C4-2B (cell line): ENCODE data around the gene TAOK1.
"Not testable (repeated sequence)": the region's sequence is repeated elsewhere in the genome, so short reads cannot be mapped to it uniquely, and the experiment has no call there.

Experiments used
- H3K27ac ChIP-seq: fragments of 450-650 bp; 2 replicates; pipeline ENCODE4 v1.5.1; 2017
- ZFX ChIP-seq: fragments of 450-650 bp; IDR thresholded peaks from 2 replicates; pipeline ENCODE4 v1.6.1; 2017
- TF ChIP-seq, protein P1 (sequence below): fragments of 450-650 bp; conservative IDR thresholded peaks from 2 replicates; pipeline ENCODE4 v1.5.1; 2017; ENCODE audit warnings: mild to moderate bottlenecking

TAOK1 gene

DNA sequence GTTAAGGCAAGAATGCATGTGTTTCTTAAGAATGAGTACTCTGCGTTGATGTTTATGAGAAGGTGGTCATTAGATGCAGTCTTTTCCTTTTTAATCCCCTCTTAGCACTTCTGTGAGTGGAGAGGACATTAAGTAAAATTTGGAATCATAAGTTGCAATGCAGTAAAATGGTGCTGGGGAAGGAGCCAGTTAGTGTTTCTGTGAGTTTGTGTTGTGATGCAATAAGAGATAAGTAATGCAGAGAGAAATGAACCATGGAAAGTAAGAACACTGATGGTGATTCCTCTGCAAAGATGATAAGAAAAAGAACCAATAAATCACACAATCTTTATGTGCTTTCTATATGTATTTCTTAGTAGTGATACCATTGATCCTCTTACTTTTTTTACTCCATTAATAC, 156.7 kb downstream of the TAOK1 start:
- no peak for TF ChIP-seq ZFX
- TF ChIP-seq, protein P1, sequence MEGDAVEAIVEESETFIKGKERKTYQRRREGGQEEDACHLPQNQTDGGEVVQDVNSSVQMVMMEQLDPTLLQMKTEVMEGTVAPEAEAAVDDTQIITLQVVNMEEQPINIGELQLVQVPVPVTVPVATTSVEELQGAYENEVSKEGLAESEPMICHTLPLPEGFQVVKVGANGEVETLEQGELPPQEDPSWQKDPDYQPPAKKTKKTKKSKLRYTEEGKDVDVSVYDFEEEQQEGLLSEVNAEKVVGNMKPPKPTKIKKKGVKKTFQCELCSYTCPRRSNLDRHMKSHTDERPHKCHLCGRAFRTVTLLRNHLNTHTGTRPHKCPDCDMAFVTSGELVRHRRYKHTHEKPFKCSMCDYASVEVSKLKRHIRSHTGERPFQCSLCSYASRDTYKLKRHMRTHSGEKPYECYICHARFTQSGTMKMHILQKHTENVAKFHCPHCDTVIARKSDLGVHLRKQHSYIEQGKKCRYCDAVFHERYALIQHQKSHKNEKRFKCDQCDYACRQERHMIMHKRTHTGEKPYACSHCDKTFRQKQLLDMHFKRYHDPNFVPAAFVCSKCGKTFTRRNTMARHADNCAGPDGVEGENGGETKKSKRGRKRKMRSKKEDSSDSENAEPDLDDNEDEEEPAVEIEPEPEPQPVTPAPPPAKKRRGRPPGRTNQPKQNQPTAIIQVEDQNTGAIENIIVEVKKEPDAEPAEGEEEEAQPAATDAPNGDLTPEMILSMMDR, result no peak
- H3K27ac ChIP-seq, result no peak overlapping the region

DNA sequence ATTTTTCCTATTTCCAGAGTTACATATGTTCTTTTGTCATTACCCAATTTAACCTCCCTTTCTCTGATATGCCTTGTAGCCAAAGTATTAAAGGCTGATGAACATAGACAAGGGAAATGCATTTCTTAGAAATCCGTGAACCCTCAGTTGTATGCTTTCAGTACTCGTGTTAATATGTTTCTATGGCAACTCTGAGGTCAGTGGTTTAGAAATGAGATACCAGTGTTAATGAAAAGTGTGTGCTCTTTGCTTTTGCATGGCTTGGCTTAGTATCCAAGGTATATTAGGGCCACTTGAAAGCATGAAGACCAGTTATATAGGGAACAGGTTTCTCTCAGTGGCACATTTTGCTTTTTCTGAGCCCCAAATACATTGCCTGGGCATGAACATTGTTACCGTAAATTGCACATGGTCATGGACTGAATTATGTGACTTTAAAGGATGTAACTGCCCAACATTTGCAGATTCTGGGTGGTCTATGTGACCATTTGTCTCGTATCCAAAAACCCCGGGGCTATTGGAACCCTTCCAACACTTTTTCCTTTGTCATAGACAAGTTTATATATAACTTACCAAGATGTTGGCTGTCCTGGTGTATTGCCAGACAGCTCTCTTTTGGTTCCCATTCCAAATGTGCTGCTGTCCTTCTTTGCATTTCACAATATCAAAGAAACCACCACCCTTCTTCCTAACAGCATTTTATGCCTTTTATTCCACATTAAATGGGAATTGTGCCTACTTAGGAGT, 159.2 kb downstream of the TAOK1 start:
- no peak overlapping the region for H3K27ac ChIP-seq
- no peak for TF ChIP-seq ZFX
- TF ChIP-seq, protein P1, result no peak

DNA sequence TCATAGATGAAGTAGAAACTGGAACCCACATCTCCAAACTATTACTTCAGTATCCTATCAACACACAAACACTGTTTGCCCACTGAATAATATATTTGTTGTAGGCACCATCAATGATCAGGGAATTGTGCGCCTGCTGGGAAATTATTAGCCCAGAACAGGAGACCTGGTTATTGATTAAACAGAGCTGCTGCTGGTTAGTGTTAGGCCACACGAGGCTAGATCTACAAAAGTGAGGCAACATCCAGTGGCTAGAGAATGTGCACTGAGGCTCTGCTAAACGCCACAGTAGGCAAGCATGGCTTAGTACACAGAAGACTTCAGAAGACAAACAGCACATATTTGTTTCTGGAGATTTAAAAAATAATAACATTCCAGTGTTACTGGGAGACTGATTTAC, 165.7 kb downstream of the TAOK1 start:
- no peak overlapping the region for H3K27ac ChIP-seq
- TF ChIP-seq, protein P1, result no peak
- TF ChIP-seq ZFX, result no peak

DNA sequence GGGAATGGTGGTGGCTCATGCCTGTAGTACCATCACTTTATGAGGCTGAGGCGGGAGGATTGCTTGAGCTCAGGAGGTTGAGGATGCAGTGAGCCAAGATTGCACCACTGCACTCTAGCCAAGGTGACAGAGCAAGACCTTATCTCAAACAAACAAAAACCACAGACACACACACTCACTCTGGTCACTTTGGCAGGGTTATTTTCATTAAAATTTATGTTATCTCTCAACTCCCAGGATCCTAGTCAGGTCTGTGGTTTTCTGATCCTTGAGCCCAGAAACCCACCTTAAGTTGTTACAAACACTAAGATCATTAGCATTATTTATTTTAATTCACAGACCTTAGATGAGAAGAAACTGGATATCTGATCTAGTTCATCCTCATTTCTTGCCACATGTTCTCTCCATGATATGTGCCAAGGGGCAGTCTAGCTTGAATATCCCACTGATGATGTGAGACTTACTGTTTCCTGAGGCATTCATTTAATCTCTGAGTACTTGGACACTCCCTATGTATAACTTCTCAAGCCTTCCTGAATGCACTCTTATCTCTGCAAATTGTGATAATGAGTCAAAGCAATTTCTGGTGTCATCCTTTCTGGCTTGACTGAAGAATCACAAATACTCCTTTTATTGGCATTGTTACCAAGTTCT, 167.0 kb downstream of the TAOK1 start:
- no peak overlapping the region for H3K27ac ChIP-seq
- TF ChIP-seq, protein P1, result no peak
- TF ChIP-seq ZFX, result no peak

DNA sequence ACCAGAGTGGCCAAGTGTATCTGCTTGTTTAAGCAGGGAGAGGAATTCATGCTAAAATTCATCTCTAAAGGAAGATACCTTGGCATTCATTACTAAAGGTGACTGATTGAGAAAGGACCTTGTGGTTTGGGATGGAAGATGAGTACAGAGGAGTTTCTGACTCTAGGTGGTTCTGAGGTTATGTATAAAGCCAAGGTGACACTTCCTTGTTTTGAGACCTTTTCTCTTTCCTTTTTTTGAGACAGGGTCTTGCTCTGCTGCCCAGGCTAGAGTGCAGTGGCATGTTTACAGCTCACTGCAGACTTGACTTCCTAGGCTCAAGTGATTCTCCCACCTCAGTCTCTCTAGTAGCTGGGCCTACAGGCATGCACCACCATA, 167.6 kb downstream of the TAOK1 start:
- TF ChIP-seq, protein P1, result no peak
- no peak for TF ChIP-seq ZFX
- no peak overlapping the region for H3K27ac ChIP-seq

DNA sequence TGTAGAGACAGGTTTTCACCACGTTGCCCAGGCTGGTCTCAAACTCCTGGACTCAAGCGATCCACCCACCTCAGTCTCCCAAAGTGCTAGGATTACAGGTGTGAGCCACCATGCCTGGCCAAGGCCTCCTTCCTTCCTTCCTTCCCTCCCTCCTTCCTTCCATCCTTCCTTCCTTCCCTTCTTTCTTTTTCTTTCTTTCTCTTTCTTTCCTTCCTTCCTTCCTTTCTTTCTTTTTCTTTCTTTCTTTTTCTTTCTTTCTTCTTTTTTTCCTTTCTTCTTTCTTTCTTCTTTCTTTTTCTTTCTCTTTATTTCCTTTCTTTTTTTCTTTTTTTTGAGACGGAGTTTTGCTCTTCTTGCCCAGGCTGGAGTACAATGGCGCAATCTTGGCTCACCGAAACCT, 168.0 kb downstream of the TAOK1 start:
- not testable (repeated sequence) for H3K27ac ChIP-seq

DNA sequence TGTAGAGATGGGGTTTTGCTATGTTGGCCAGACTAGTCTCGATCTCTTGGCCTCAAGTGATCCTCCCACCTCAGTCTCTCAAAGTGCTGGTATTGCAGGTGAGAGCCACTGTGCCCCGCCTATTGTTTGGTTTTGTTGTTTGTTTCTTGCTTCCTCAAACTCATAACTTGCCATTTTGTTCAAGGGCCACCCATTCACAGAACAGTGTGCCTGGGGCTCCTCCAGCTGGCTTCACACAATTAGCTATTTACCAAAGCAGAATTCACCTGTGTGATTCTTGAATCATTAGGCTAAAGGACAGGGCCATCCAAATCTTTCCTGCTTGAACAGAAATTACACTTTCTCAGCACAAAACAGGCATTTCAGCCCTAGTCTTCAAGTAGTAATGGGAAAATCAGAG, 169.5 kb downstream of the TAOK1 start:
- no peak for TF ChIP-seq ZFX
- TF ChIP-seq, protein P1, result no peak; the same call in 1 of the 2 replicates
- H3K27ac ChIP-seq, result no peak overlapping the region

DNA sequence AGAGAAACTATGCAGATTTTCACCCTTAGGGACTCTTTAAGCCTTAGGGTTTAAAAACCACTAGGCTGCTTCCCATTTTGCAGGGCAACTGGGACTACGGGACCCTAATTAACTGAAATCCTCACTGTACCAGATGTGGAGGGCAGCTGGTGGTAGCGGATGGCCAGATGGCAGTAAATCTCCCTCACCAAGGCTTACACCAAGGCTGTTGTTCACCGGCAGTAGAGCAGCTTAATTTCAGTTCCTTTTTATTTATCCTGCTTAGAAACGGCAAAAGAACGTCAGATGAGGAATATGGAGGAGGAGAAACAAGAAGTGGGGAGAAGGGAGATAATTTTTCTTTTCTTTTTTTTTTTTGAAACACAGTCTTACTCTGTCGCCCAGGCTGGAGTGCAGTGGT, 170.2 kb downstream of the TAOK1 start:
- TF ChIP-seq, protein P1, result no peak
- no peak overlapping the region for H3K27ac ChIP-seq
